Heart left ventricle (tissue), 16 donors: ENCODE data around the gene SRGAP3. TPM values are rescaled to one million over a fixed set of nuclear protein-coding genes. Genes with fewer than 3 reads are reported as not detected.

ENCODE experiments used
- ATAC-seq, 4 donors: fragments of 200-7000 bp; cut with Tn5 transposase; one replicate each; pipeline ENCODE4 v1.9.1; 2020 to 2022; ENCODE audit warnings: moderate library complexity in 4 of 4, mild to moderate bottlenecking in 3 of 4, moderate number of reproducible peaks in 1 of 4
- DNase-seq, 5 donors: peaks; one replicate each; pipeline ENCODE4 v3.0.0-alpha.2; 2020
- H3K27ac ChIP-seq, 12 donors: fragments of 200-600 bp; sonication (generic) in 4 of 12; one replicate each; pipeline versions ENCODE4 v1.5.0 to v1.8.0; 2016 to 2022; ENCODE audit warnings: mild to moderate bottlenecking in 2 of 12
- H3K27me3 ChIP-seq, 9 donors: fragments of 200-600 bp; sonication (generic) in 2 of 9; one replicate each; pipeline versions ENCODE4 v1.5.1 to v1.8.0; 2016 to 2022; ENCODE audit warnings: mild to moderate bottlenecking in 3 of 9
- H3K36me3 ChIP-seq, 9 donors: fragments of 200-600 bp; sonication (generic) in 2 of 9; one replicate each; pipeline versions ENCODE4 v1.5.0 to v1.8.0; 2018 to 2022; ENCODE audit warnings: mild to moderate bottlenecking in 2 of 9
- H3K4me1 ChIP-seq, 12 donors: fragments of 200-600 bp; sonication (generic) in 4 of 12; one replicate each; pipeline versions ENCODE4 v1.5.0 to v1.8.0; 2016 to 2022; ENCODE audit warnings: mild to moderate bottlenecking in 3 of 12
- H3K4me3 ChIP-seq, 12 donors: fragments of 200-600 bp; sonication (generic) in 4 of 12; one replicate each; pipeline versions ENCODE4 v1.5.0 to v1.8.0; 2017 to 2022; ENCODE audit warnings: mild to moderate bottlenecking in 9 of 12, moderate library complexity in 4 of 12
- H3K9me3 ChIP-seq, 12 donors: fragments of 200-600 bp; sonication (generic) in 4 of 12; one replicate each; pipeline versions ENCODE4 v1.5.0 to v1.8.0; 2016 to 2022; ENCODE audit warnings: mild to moderate bottlenecking in 1 of 12
- CTCF ChIP-seq, 12 donors: fragments of 200-600 bp; sonication (generic) in 4 of 12; IDR thresholded peaks; one replicate each; pipeline versions ENCODE4 v1.5.0 to v1.8.0; 2018 to 2022; ENCODE audit warnings: antibody characterized with exemption in 12 of 12, mild to moderate bottlenecking in 5 of 12
- POLR2A ChIP-seq, 2 donors: fragments of 450-650 bp; IDR thresholded peaks; one replicate each; pipeline ENCODE4 v1.6.1; 2017; ENCODE audit warnings: antibody characterized with exemption in 2 of 2, mild to moderate bottlenecking in 2 of 2, moderate library complexity in 2 of 2
- WGBS, 4 donors: extraction: QIAGEN DNeasy Blood & Tissue Kit in 2 of 4; methylation state at CpG; one replicate each; pipeline versions ENCODE4 v1.1.5 to v1.1.7; 2013 to 2018; 5-methylcytosine and 5-hydroxymethylcytosine counted together
- intact Hi-C, 10 donors: fragments of 100-400 bp; cut with DNase I; formaldehyde crosslinking; loops; one replicate each; pipeline versions ENCODE4 v1.11.1 to v1.14.2; 2022
- polyA plus RNA-seq, 2 donors: library from polyadenylated mRNA; stranded (reverse); fragments of 200-250 nt; gene quantifications; one replicate each; pipeline ENCODE4 v1.2.3, GENCODE V29; 2013
- total RNA-seq, 9 donors: library from RNA; depleted of rRNA in 2 of 9; stranded (reverse); fragments of >200 nt in 2 of 9; fragmentation: NEBNext Ultra II Directional in 3 of 9; extraction: Animal tissue kit (Norgen Biotek cat#: 25700) in 3 of 9; gene quantifications; one replicate each; pipeline versions ENCODE4 v1.1.0 to v1.2.4, GENCODE V29; 2016 to 2023
- donor health status: ischemic (EF 13 %, LVEDD 7.1; RV severe dilation, severe dysfunction).
- donor health status: healthy with polysubstance abuse.
- donor health status: DM: no; HTN: yes; CAD: no.
- donor health status: DM: no; HTN: no; CAD: no.
- donor health status: ischemic (EF 25% LVEDD 6.9; RV normal size, moderate dysfunction).
- donor health status: ischemic (EF 25% LVEDD 5.7; RV mildly dilated, moderate dysfunction).
- donor health status: healthy.
- donor health status: DM: yes; HTN: yes; CAD: no.
- donor health status: ischemic (EF 35%, LVEDD 5.7; RV mildly dilated, moderate dysfunction).
- donor health status: nonischemic (EF 11% LVEDD 7.7; RV severe dilation, severe dysfunction).
- donor health status: DM: yes; HTN: yes; CAD: no.
- donor health status: PGD.
- donor health status: ischemic (EF 29% LVEDD 5.4; RV normal size, mild dysfunction).
- donor health status: nonischemic (EF 23%, LVEDD 6.1; RV moderate dilation, normal function).

SRGAP3 gene
- total and polyA plus RNA-seq, 11 donors, result 1.4 to 16.8 (median 9.0) TPM

- H3K9me3 ChIP-seq, result peaks cover 0 to 8% (median under 1%) of the 10 kb centered on the region in 12 donors
- H3K27ac ChIP-seq, result peak overlapping the region in 6 of 12 donors; percentile 3 to 72 (median 58)
- no peaks in the 10 kb centered on the region for H3K27me3 ChIP-seq
- intact Hi-C loops, result no loop called here
- WGBS, 4 donors, result 76 to 87% (median 84%) methylated on average over 1 of the region's 1 CpG
- DNase-seq (no peak), ATAC-seq (peak in 1 of 4 donors; percentile 7)
- H3K4me1 ChIP-seq, result peaks cover 0 to 19% (median 0%) of the 10 kb centered on the region in 12 donors
- H3K4me3 ChIP-seq, result no peak overlapping the region
- H3K36me3 ChIP-seq, result peaks cover 0 to 34% (median 15%) of the 10 kb centered on the region in 9 donors
- TF ChIP-seq CTCF (IDR thresholded peaks at IDR 0.05) (peak in 7 of 12 donors; percentile 5 to 32 (median 17)), POLR2A (IDR thresholded peaks at IDR 0.05) (no peak)
Measured at GRCh38 chr3:8938021-8938420, 311.4 kb downstream of the SRGAP3 start.

- Histone ChIP-seq H3K27me3 (no peaks in the 10 kb centered on the region), H3K4me1 (peaks cover 0 to 19% (median 0%) of the 10 kb centered on the region in 12 donors), H3K27ac (peak overlapping the region in 10 of 12 donors; percentile 3 to 72 (median 42)), H3K9me3 (peaks cover 0 to under 1% (median 0%) of the 10 kb centered on the region in 12 donors), H3K4me3 (no peak overlapping the region), H3K36me3 (peaks cover 0 to 34% (median 15%) of the 10 kb centered on the region in 9 donors)
- no peak for DNase-seq
- intact Hi-C loops, result no loop called here
- ATAC-seq, result peak in 3 of 4 donors; percentile 56 to 72 (median 63)
- TF ChIP-seq CTCF (IDR thresholded peaks at IDR 0.05) (no peak), POLR2A (IDR thresholded peaks at IDR 0.05) (no peak)
- 50 to 56% (median 56%) methylated on average over 6 of the region's 6 CpGs for WGBS, 4 donors
Measured at GRCh38 chr3:8937064-8938020, 312.1 kb downstream of the SRGAP3 start.

- 62 to 87% (median 65%) methylated on average over 2 of the region's 2 CpGs for WGBS, 4 donors
- Histone ChIP-seq H3K36me3 (peaks cover 0 to 8% (median 0%) of the 10 kb centered on the region in 9 donors), H3K9me3 (no peaks in the 10 kb centered on the region), H3K4me1 (peaks cover 0 to 14% (median 0%) of the 10 kb centered on the region in 12 donors), H3K27ac (no peak overlapping the region), H3K4me3 (no peak overlapping the region), H3K27me3 (no peaks in the 10 kb centered on the region)
- intact Hi-C loops, result no loop called here
- ATAC-seq (no peak), DNase-seq (no peak)
- TF ChIP-seq POLR2A (IDR thresholded peaks at IDR 0.05) (no peak), CTCF (IDR thresholded peaks at IDR 0.05) (no peak)
Measured at GRCh38 chr3:8932507-8932906, 316.9 kb downstream of the SRGAP3 start.

- intact Hi-C loops, result no loop called here
- H3K4me3 ChIP-seq, result peak overlapping the region in 1 of 12 donors; percentile 0
- 56 to 89% (median 67%) methylated on average over 3 of the region's 3 CpGs for WGBS, 4 donors
Measured at GRCh38 chr3:8931342-8931741, 318.1 kb downstream of the SRGAP3 start.

More at GRCh38 chr3:8931342-8931741, 318.1 kb downstream of the SRGAP3 start:
- Histone ChIP-seq H3K9me3 (no peaks in the 10 kb centered on the region), H3K27me3 (no peaks in the 10 kb centered on the region), H3K4me1 (peaks cover 0 to 2% (median 0%) of the 10 kb centered on the region in 12 donors), H3K27ac (no peak overlapping the region), H3K36me3 (peaks cover 0 to 8% (median 0%) of the 10 kb centered on the region in 9 donors)
- TF ChIP-seq POLR2A (IDR thresholded peaks at IDR 0.05) (no peak), CTCF (IDR thresholded peaks at IDR 0.05) (no peak)
- DNase-seq (no peak), ATAC-seq (no peak)
